GM12873 (cell line): ENCODE data around the gene CCNG2.

Experiments
- CTCF ChIP-seq: IDR thresholded peaks from 2 replicates; pipeline ENCODE4 v1.5.1; 2012; ENCODE audit warnings: low read depth, mild to moderate bottlenecking, moderate library complexity, low read length, control low read depth; ENCODE audit not compliant: insufficient read depth; ENCODE audit errors: missing control alignments

Gene CCNG2

GRCh38 chr4:77122656-77123055 is 34.4 kb upstream of the CCNG2 start:
- no peak for TF ChIP-seq CTCF

GRCh38 chr4:77123411-77123810 is 33.6 kb upstream of the CCNG2 start:
- TF ChIP-seq CTCF, result no peak

GRCh38 chr4:77124576-77124975 is 32.4 kb upstream of the CCNG2 start:
- no peak for TF ChIP-seq CTCF

- TF ChIP-seq CTCF, result no peak
Observed at GRCh38 chr4:77125961-77126360, 31.0 kb upstream of the CCNG2 start.

- no peak for TF ChIP-seq CTCF
Observed at GRCh38 chr4:77126809-77127208, 30.2 kb upstream of the CCNG2 start.

- no peak for TF ChIP-seq CTCF
Observed at GRCh38 chr4:77127215-77127614, 29.8 kb upstream of the CCNG2 start.

- no peak for TF ChIP-seq CTCF
Observed at GRCh38 chr4:77127837-77128621, 29.0 kb upstream of the CCNG2 start.
